ENCODE measurements around the gene CLSTN3. TPM values are rescaled to one million over a fixed set of nuclear protein-coding genes. Genes with fewer than 3 reads are reported as not detected.

CLSTN3 gene
- total and polyA plus RNA-seq, 2 of the 13 experiments (the other 11 are each of a cell fraction or from before 2014, with no cell fraction given), result 26.2 to 94.1 TPM

DNA sequence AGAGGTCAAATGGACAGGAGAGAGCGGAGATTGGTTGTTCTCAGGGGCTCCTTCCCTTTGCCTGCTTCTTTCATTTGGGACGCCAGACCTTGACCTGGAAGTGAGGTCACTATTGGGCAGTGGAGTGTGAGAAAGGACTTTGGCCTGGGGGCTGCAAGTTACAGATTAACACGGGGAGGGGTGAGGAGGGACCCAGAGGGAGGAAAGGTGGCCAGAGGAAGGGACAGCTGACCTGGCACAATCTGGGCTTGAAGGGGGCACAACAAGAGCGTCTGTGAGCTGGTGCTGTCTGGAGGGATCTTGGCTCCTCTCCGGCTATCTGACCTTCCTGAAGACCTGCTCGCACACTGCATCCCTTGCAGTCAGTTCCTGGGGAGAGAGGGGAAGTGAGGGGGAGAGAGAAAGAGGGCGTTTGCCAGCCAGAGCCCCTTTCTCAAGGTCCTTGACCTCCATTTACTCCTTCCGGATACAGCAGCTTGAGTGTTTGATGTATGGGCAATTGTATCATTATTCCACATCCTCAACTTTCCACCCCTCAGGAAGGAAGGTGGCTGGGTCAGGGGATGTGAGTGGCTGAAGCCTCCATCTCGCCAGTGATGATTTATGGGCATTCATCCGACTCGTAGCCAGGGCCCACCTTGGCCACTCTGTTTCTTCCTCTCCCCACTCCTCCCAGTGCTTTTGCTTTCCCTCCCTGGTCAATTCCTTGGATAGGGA is 6.2 kb upstream of the CLSTN3 start (continued):
- TF ChIP-seq FOXP1 (IDR thresholded peaks at IDR 0.05) (no peak), FOXP1 (CRISPR knock-in tag; IDR thresholded peaks at IDR 0.05) (peak; percentile 57), NFRKB (IDR thresholded peaks at IDR 0.05) (no peak), NFYB (CRISPR knock-in tag; IDR thresholded peaks at IDR 0.05) (no peak), IKZF1 (IDR thresholded peaks at IDR 0.05) (no peak), SP140L (CRISPR knock-in tag; IDR thresholded peaks at IDR 0.05; ENCODE audit: borderline replicate concordance) (no peak), ZNF589 (CRISPR knock-in tag; conservative IDR thresholded peaks at IDR 0.05) (no peak), CBFB (CRISPR knock-in tag; IDR thresholded peaks at IDR 0.05) (0 out of 2 replicates have a peak, but pooled peaks have one; percentile 22), FOXA3 (CRISPR knock-in tag; IDR thresholded peaks at IDR 0.05) (peak; percentile 65; the same call in 1 of the 2 replicates), ZSCAN20 (CRISPR knock-in tag; IDR thresholded peaks at IDR 0.05; ENCODE audit: borderline replicate concordance) (no peak), SIX4 (CRISPR knock-in tag; IDR thresholded peaks at IDR 0.05) (0 out of 2 replicates have a peak, but pooled peaks have one; percentile 26), POGZ (CRISPR knock-in tag; IDR thresholded peaks at IDR 0.05) (peak; percentile 44; the same call in 1 of the 2 replicates), ERF (CRISPR knock-in tag; IDR thresholded peaks at IDR 0.05) (peak; percentile 75), ASH2L (IDR thresholded peaks at IDR 0.05; ENCODE audit: insufficient read length, low read depth, low read length) (peak; percentile 51), ZNF644 (CRISPR knock-in tag; IDR thresholded peaks at IDR 0.05; ENCODE audit: low read depth) (peak; percentile 73; the same call in 1 of the 2 replicates), RFX1 (IDR thresholded peaks at IDR 0.05) (no peak), ZNF660 (CRISPR knock-in tag; IDR thresholded peaks at IDR 0.05; ENCODE audit: borderline replicate concordance, low read depth) (no peak), SSRP1 (CRISPR knock-in tag; IDR thresholded peaks at IDR 0.05) (no peak), SIX1 (CRISPR knock-in tag; IDR thresholded peaks at IDR 0.05; ENCODE audit: borderline replicate concordance) (no peak)
- TF ChIP-seq, protein P1, sequence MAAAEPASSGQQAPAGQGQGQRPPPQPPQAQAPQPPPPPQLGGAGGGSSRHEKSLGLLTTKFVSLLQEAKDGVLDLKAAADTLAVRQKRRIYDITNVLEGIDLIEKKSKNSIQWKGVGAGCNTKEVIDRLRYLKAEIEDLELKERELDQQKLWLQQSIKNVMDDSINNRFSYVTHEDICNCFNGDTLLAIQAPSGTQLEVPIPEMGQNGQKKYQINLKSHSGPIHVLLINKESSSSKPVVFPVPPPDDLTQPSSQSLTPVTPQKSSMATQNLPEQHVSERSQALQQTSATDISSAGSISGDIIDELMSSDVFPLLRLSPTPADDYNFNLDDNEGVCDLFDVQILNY (CRISPR knock-in tag; conservative IDR thresholded peaks at IDR 0.05), result no peak
- TF ChIP-seq, protein P2, sequence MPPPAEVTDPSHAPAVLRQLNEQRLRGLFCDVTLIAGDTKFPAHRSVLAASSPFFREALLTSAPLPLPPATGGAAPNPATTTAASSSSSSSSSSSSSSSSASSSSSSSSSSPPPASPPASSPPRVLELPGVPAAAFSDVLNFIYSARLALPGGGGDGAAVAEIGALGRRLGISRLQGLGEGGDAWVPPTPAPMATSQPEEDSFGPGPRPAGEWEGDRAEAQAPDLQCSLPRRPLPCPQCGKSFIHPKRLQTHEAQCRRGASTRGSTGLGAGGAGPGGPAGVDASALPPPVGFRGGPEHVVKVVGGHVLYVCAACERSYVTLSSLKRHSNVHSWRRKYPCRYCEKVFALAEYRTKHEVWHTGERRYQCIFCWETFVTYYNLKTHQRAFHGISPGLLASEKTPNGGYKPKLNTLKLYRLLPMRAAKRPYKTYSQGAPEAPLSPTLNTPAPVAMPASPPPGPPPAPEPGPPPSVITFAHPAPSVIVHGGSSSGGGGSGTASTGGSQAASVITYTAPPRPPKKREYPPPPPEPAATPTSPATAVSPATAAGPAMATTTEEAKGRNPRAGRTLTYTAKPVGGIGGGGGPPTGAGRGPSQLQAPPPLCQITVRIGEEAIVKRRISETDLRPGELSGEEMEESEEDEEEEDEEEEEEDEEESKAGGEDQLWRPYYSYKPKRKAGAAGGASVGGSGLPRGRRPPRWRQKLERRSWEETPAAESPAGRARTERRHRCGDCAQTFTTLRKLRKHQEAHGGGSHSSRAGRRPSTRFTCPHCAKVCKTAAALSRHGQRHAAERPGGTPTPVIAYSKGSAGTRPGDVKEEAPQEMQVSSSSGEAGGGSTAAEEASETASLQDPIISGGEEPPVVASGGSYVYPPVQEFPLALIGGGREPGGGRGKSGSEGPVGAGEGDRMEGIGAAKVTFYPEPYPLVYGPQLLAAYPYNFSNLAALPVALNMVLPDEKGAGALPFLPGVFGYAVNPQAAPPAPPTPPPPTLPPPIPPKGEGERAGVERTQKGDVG (CRISPR knock-in tag; IDR thresholded peaks at IDR 0.05; ENCODE audit: borderline replicate concordance), result no peak
- TF ChIP-seq, protein P3, sequence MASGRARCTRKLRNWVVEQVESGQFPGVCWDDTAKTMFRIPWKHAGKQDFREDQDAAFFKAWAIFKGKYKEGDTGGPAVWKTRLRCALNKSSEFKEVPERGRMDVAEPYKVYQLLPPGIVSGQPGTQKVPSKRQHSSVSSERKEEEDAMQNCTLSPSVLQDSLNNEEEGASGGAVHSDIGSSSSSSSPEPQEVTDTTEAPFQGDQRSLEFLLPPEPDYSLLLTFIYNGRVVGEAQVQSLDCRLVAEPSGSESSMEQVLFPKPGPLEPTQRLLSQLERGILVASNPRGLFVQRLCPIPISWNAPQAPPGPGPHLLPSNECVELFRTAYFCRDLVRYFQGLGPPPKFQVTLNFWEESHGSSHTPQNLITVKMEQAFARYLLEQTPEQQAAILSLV (CRISPR knock-in tag; IDR thresholded peaks at IDR 0.05; ENCODE audit: borderline replicate concordance), result no peak
- TF ChIP-seq, protein P4, sequence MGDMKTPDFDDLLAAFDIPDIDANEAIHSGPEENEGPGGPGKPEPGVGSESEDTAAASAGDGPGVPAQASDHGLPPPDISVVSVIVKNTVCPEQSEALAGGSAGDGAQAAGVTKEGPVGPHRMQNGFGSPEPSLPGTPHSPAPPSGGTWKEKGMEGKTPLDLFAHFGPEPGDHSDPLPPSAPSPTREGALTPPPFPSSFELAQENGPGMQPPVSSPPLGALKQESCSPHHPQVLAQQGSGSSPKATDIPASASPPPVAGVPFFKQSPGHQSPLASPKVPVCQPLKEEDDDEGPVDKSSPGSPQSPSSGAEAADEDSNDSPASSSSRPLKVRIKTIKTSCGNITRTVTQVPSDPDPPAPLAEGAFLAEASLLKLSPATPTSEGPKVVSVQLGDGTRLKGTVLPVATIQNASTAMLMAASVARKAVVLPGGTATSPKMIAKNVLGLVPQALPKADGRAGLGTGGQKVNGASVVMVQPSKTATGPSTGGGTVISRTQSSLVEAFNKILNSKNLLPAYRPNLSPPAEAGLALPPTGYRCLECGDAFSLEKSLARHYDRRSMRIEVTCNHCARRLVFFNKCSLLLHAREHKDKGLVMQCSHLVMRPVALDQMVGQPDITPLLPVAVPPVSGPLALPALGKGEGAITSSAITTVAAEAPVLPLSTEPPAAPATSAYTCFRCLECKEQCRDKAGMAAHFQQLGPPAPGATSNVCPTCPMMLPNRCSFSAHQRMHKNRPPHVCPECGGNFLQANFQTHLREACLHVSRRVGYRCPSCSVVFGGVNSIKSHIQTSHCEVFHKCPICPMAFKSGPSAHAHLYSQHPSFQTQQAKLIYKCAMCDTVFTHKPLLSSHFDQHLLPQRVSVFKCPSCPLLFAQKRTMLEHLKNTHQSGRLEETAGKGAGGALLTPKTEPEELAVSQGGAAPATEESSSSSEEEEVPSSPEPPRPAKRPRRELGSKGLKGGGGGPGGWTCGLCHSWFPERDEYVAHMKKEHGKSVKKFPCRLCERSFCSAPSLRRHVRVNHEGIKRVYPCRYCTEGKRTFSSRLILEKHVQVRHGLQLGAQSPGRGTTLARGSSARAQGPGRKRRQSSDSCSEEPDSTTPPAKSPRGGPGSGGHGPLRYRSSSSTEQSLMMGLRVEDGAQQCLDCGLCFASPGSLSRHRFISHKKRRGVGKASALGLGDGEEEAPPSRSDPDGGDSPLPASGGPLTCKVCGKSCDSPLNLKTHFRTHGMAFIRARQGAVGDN (CRISPR knock-in tag; IDR thresholded peaks at IDR 0.05), result peak; percentile 68

All from HepG2 (cell line).